Activated CD4-positive, alpha-beta T cell treated with anti-CD3 and anti-CD28 coated beads, Interleukin-2, amount 50 U/mL, for 24 hours (primary cell): ENCODE measurements around the gene OTOF.

Experiments used
- DNase-seq, 2 donors: peaks; one replicate each; pipeline ENCODE4 v3.0.0-alpha.2; 2020; ENCODE audit warnings: low read depth in 1 of 2, low spot score in 1 of 2

OTOF gene

GRCh38 chr2:26477911-26478253 lies at the start of gene OTOF:
OTOF (minus strand) TSS chr2:26478124.
- DNase-seq, result no peak

- DNase-seq, result no peak
These were observed 48.7 kb upstream of the OTOF start for GRCh38 chr2:26526589-26526988.

GRCh38 chr2:26526105-26526504 lies 48.2 kb upstream of the OTOF start:
- DNase-seq, result no peak

- DNase-seq, result no peak
These were observed 45.8 kb upstream of the OTOF start for GRCh38 chr2:26523750-26524149.

GRCh38 chr2:26522751-26523171 lies 44.8 kb upstream of the OTOF start:
- no peak for DNase-seq

GRCh38 chr2:26522325-26522724 lies 44.4 kb upstream of the OTOF start:
- no peak for DNase-seq

- no peak for DNase-seq
These were observed 43.9 kb upstream of the OTOF start for GRCh38 chr2:26521913-26522180.

GRCh38 chr2:26521054-26521912 lies 43.4 kb upstream of the OTOF start:
- no peak for DNase-seq

GRCh38 chr2:26520148-26520449 lies 42.2 kb upstream of the OTOF start:
- DNase-seq, result no peak

- no peak for DNase-seq
These were observed 41.6 kb upstream of the OTOF start for GRCh38 chr2:26519396-26520147.

- DNase-seq, result no peak
These were observed 38.9 kb upstream of the OTOF start for GRCh38 chr2:26516781-26517180.

- no peak for DNase-seq
These were observed 38.3 kb upstream of the OTOF start for GRCh38 chr2:26516246-26516645.

- no peak for DNase-seq
These were observed 37.8 kb upstream of the OTOF start for GRCh38 chr2:26515771-26516170.

GRCh38 chr2:26514045-26514444 lies 36.1 kb upstream of the OTOF start:
- no peak for DNase-seq

GRCh38 chr2:26513261-26513660 lies 35.3 kb upstream of the OTOF start:
- DNase-seq, result no peak

GRCh38 chr2:26511466-26511865 lies 33.5 kb upstream of the OTOF start:
- no peak for DNase-seq

- DNase-seq, result no peak
These were observed 32.5 kb upstream of the OTOF start for GRCh38 chr2:26510344-26510973.

GRCh38 chr2:26509141-26509540 lies 31.2 kb upstream of the OTOF start:
- DNase-seq, result no peak

- no peak for DNase-seq
These were observed 30.0 kb upstream of the OTOF start for GRCh38 chr2:26507932-26508331.

- no peak for DNase-seq
These were observed 29.2 kb upstream of the OTOF start for GRCh38 chr2:26507088-26507487.

GRCh38 chr2:26506279-26506678 lies 28.4 kb upstream of the OTOF start:
- no peak for DNase-seq

GRCh38 chr2:26504002-26504401 lies 26.1 kb upstream of the OTOF start:
- DNase-seq, result no peak
